IMR-90 (cell line): ENCODE data around the gene FARS2. TPM values are rescaled to one million over a fixed set of nuclear protein-coding genes. Genes with fewer than 3 reads are reported as not detected.

Experiments
- ATAC-seq: fragments of 200-7000 bp; cut with Tn5 transposase; 2 replicates; pipeline ENCODE4 v1.9.1; 2020; ENCODE audit warnings: low read depth, mild to moderate bottlenecking, moderate library complexity
- BruUV-seq: library from RNA; stranded (reverse); fragments of 400-500 nt; replicated peaks from 2 replicates; lab custom pipeline; 2021; lab: Mats Ljungman, UMichigan
- CTCF ChIA-PET: fragments of 300-600 bp; formaldehyde crosslinking; extraction: SDS; loops from one replicate; lab custom pipeline; 2021; ENCODE audit warnings: antibody characterized with exemption; lab: Yijun Ruan, JAX
- POLR2A ChIA-PET: fragments of 300-600 bp; sonication (Branson Sonifier 250); formaldehyde crosslinking; loops from one replicate; lab custom pipeline; 2022; ENCODE audit warnings: antibody characterized with exemption; ENCODE audit not compliant: unreplicated experiment; lab: Charles Lee
- DNase-seq: peaks from one replicate; pipeline ENCODE4 v3.0.0; 2013
- H2AFZ ChIP-seq: replicated peaks from 2 replicates; pipeline ENCODE3; 2013; ENCODE audit warnings: low read length, mild to moderate bottlenecking; ENCODE audit not compliant: poor library complexity
- H2AK5ac ChIP-seq: 2 replicates; pipeline ENCODE4 v1.6.1; 2013; ENCODE audit warnings: low read depth, low read length, inconsistent platforms
- H2AK9ac ChIP-seq: replicated peaks from 2 replicates; pipeline ENCODE3; 2013; ENCODE audit warnings: mild to moderate bottlenecking, low read depth, low read length, moderate library complexity; ENCODE audit not compliant: poor library complexity
- H2BK120ac ChIP-seq: 2 replicates; pipeline ENCODE4 v1.6.1; 2013; ENCODE audit warnings: low read depth, low read length, inconsistent platforms
- H2BK15ac ChIP-seq: 3 replicates; pipeline ENCODE4 v1.6.1; 2013; ENCODE audit warnings: low read depth, low read length, inconsistent platforms
- H2BK20ac ChIP-seq: 2 replicates; pipeline ENCODE4 v1.6.1; 2013; ENCODE audit warnings: low read depth, mild to moderate bottlenecking, inconsistent platforms, low read length, moderate library complexity
- H2BK5ac ChIP-seq: 2 replicates; pipeline ENCODE4 v1.6.1; 2013; ENCODE audit warnings: mild to moderate bottlenecking, low read depth, low read length, inconsistent platforms; ENCODE audit not compliant: poor library complexity, severe bottlenecking
- H3K14ac ChIP-seq: replicated peaks from 2 replicates; pipeline ENCODE4 v1.6.1; 2013; ENCODE audit warnings: low read depth, low read length, inconsistent platforms
- H3K18ac ChIP-seq: 2 replicates; pipeline ENCODE4 v1.6.1; 2013; ENCODE audit warnings: low read depth, low read length, control low read depth
- H3K23ac ChIP-seq: 2 replicates; pipeline ENCODE4 v1.6.1; 2013; ENCODE audit warnings: low read depth, low read length, inconsistent platforms
- H3K27ac ChIP-seq: 2 replicates; pipeline ENCODE4 v1.5.1; 2013; ENCODE audit warnings: mild to moderate bottlenecking, control low read depth, low read length; ENCODE audit not compliant: insufficient read depth
- H3K27me3 ChIP-seq: 2 replicates; pipeline ENCODE4 v1.6.1; 2013; ENCODE audit warnings: low read length; ENCODE audit not compliant: control insufficient read depth, insufficient read depth
- H3K36me3 ChIP-seq: 2 replicates; pipeline ENCODE4 v1.6.1; 2013; ENCODE audit warnings: low read length, mixed read lengths; ENCODE audit not compliant: control insufficient read depth, insufficient read depth
- H3K4ac ChIP-seq: 2 replicates; pipeline ENCODE4 v1.6.1; 2013; ENCODE audit warnings: low read depth, low read length, inconsistent platforms
- H3K4me1 ChIP-seq: 2 replicates; pipeline ENCODE4 v1.6.1; 2013; ENCODE audit warnings: low read length, mixed read lengths; ENCODE audit not compliant: control insufficient read depth, insufficient read depth
- H3K4me2 ChIP-seq: 2 replicates; pipeline ENCODE4 v1.6.1; 2013; ENCODE audit warnings: low read depth, mild to moderate bottlenecking, control low read depth, low read length, moderate library complexity
- H3K4me3 ChIP-seq: 2 replicates; pipeline ENCODE4 v1.5.1; 2013; ENCODE audit warnings: low read depth, mild to moderate bottlenecking, control low read depth, low read length, moderate library complexity; ENCODE audit not compliant: insufficient read depth
- H3K56ac ChIP-seq: 2 replicates; pipeline ENCODE4 v1.6.1; 2013; ENCODE audit warnings: low read length, inconsistent platforms; ENCODE audit not compliant: insufficient read depth; ENCODE audit errors: extremely low read depth
- H3K79me1 ChIP-seq, 2 experiments: 2 replicates each; pipeline ENCODE4 v1.6.1; 2013; ENCODE audit warnings: low read length in 2 of 2, inconsistent platforms in 1 of 2, low read depth in 1 of 2
- H3K9ac ChIP-seq: 2 replicates; pipeline ENCODE4 v1.6.1; 2013; ENCODE audit warnings: low read depth, low read length, control low read depth
- H3K9me1 ChIP-seq: 2 replicates; pipeline ENCODE4 v1.6.1; 2013; ENCODE audit warnings: low read length, inconsistent platforms; ENCODE audit not compliant: insufficient read depth
- H3K9me3 ChIP-seq: 2 replicates; pipeline ENCODE4 v1.6.1; 2013; ENCODE audit warnings: low read length; ENCODE audit not compliant: control insufficient read depth, insufficient read depth
- H4K20me1 ChIP-seq: 2 replicates; pipeline ENCODE4 v1.6.1; 2013; ENCODE audit warnings: low read length, inconsistent platforms; ENCODE audit not compliant: insufficient read depth
- H4K5ac ChIP-seq: 2 replicates; pipeline ENCODE4 v1.6.1; 2013; ENCODE audit warnings: mild to moderate bottlenecking, low read depth, low read length, control low read depth
- H4K8ac ChIP-seq, 2 experiments: 2 replicates each; pipeline ENCODE4 v1.6.1; 2013; ENCODE audit warnings: low read depth in 2 of 2, low read length in 2 of 2, control low read depth in 1 of 2, inconsistent platforms in 1 of 2
- H4K91ac ChIP-seq: 2 replicates; pipeline ENCODE4 v1.6.1; 2013; ENCODE audit warnings: low read depth, low read length, inconsistent platforms; ENCODE audit not compliant: insufficient read depth
- BHLHE40 ChIP-seq: fragments of 150-350 bp; IDR thresholded peaks from 2 replicates; pipeline ENCODE4 v1.6.1; 2016; ENCODE audit warnings: mild to moderate bottlenecking, low read depth, low read length
- CEBPB ChIP-seq: IDR thresholded peaks from 2 replicates; pipeline ENCODE4 v1.6.1; 2012; ENCODE audit warnings: low read depth, low read length, improper control_type of control experiment
- CHD1 ChIP-seq: IDR thresholded peaks from 2 replicates; pipeline ENCODE4 v1.6.1; 2012; ENCODE audit warnings: low read depth, low read length, improper control_type of control experiment
- FOS ChIP-seq: fragments of 150-350 bp; IDR thresholded peaks from 2 replicates; pipeline ENCODE4 v1.6.1; 2016; ENCODE audit warnings: low read depth, low read length
- MAFK ChIP-seq: IDR thresholded peaks from 2 replicates; pipeline ENCODE4 v1.6.1; 2012; ENCODE audit warnings: low read depth, low read length, improper control_type of control experiment
- MAZ ChIP-seq: IDR thresholded peaks from 2 replicates; pipeline ENCODE4 v1.6.1; 2012; ENCODE audit warnings: low read depth, mild to moderate bottlenecking, low read length, improper control_type of control experiment, moderate library complexity, borderline replicate concordance
- MXI1 ChIP-seq: IDR thresholded peaks from 2 replicates; pipeline ENCODE4 v1.6.1; 2012; ENCODE audit warnings: low read depth, mild to moderate bottlenecking, low read length, moderate library complexity, borderline replicate concordance
- NFE2L2 ChIP-seq: fragments of 150-350 bp; IDR thresholded peaks from 2 replicates; pipeline ENCODE4 v1.6.1; 2016; ENCODE audit warnings: low read depth, mild to moderate bottlenecking, low read length
- POLR2A ChIP-seq: IDR thresholded peaks from 2 replicates; pipeline ENCODE4 v1.6.1; 2012; ENCODE audit warnings: mild to moderate bottlenecking, low read depth, low read length
- RAD21 ChIP-seq: IDR thresholded peaks from 2 replicates; pipeline ENCODE4 v1.6.1; 2012; ENCODE audit warnings: low read length, improper control_type of control experiment
- RCOR1 ChIP-seq: IDR thresholded peaks from 2 replicates; pipeline ENCODE4 v1.6.1; 2012; ENCODE audit warnings: mild to moderate bottlenecking, low read length, improper control_type of control experiment; ENCODE audit not compliant: insufficient replicate concordance
- RFX5 ChIP-seq: IDR thresholded peaks from 2 replicates; pipeline ENCODE4 v1.8.0; 2012; ENCODE audit warnings: low read depth, mild to moderate bottlenecking, low read length, moderate library complexity
- SMC3 ChIP-seq: fragments of 150-350 bp; IDR thresholded peaks from 2 replicates; pipeline ENCODE4 v1.6.1; 2016; ENCODE audit warnings: low read depth, mild to moderate bottlenecking, antibody characterized with exemption, low read length, moderate library complexity
- WGBS, 2 experiments: methylation state at CpG; one replicate each; pipeline versions ENCODE4 v1.1.5 to v1.1.7; 2013; ENCODE audit warnings: missing lambda C conversion rate in 2 of 2; ENCODE audit not compliant: insufficient read length in 1 of 2; ENCODE audit errors: extremely low coverage in 2 of 2; 5-methylcytosine and 5-hydroxymethylcytosine counted together
- dilution Hi-C: fragments of 300-500 bp; cut with HindIII; formaldehyde crosslinking; loops from one replicate; pipeline ENCODE4 v1.14.3; 2018; ENCODE audit warnings: low sequenced_read_pairs; ENCODE audit not compliant: unreplicated experiment
- in situ Hi-C: fragments of 300-500 bp; cut with MboI; formaldehyde crosslinking; loops from 3 replicates; pipeline ENCODE4 v1.14.3; 2019; ENCODE audit warnings: low sequenced_read_pairs, inconsistent platforms, mixed read lengths
- intact Hi-C: fragments of 100-400 bp; cut with micrococcal nuclease; formaldehyde crosslinking; loops from 2 replicates; pipeline ENCODE4 v1.10.0; 2022
- polyA plus RNA-seq, 3 experiments: library from polyadenylated mRNA; depleted of rRNA; stranded (reverse); fragments of >200 nt; gene quantifications; 2 replicates each; pipeline ENCODE4 v1.2.3, GENCODE V29; 2012; ENCODE audit warnings: low replicate concordance in 1 of 3
- total RNA-seq: library from RNA; depleted of rRNA; stranded (reverse); fragments of >200 nt; gene quantifications from 2 replicates; pipeline ENCODE4 v1.2.3, GENCODE V29; 2012
- TF ChIP-seq, protein P1 (sequence below): conservative IDR thresholded peaks from 2 replicates; pipeline ENCODE4 v1.5.1; 2012; ENCODE audit warnings: mild to moderate bottlenecking, low read depth, low read length, improper control_type of control experiment
- TF ChIP-seq, protein P2 (sequence below): fragments of 150-350 bp; IDR thresholded peaks from 2 replicates; pipeline ENCODE4 v1.6.1; 2017; ENCODE audit warnings: mild to moderate bottlenecking, antibody characterized with exemption, low read length, low read depth
- TF ChIP-seq, protein P3 (sequence below): fragments of 150-350 bp; IDR thresholded peaks from 2 replicates; pipeline ENCODE4 v1.6.1; 2016; ENCODE audit warnings: low read depth, mild to moderate bottlenecking, low read length, moderate library complexity, borderline replicate concordance

FARS2 gene
- total and polyA plus RNA-seq, 2 of the 4 experiments (the other 2 are of a cell fraction): 12.1 to 28.9 TPM

DNA sequence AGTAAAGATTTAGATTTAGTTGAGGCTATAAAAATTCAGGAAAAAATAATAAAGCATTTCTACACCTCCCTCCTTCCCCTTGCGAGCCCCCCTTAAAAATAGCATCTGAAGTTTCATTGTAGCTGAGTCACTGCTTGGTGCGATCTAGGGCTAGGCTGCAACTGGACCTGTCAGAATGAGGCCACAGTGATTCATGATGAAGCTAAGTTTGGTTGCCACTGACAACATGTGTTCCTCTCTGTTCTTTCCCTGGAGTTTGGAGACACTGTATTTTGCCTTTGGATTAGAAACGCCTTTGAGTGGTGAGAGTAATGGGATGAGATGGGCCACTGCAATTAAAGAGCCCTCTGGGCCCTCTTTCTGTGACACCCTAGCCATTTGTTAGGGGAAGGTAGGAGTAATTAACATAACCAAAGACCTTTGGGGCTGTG is 411.3 kb downstream of the FARS2 start:
- Histone ChIP-seq H3K27me3 (no peaks in the 10 kb centered on the region), H3K14ac (peak overlapping the region; percentile 44; the same call in 1 of the 2 replicates), H3K27ac (no peak overlapping the region), H3K4ac (no peak overlapping the region), H3K9me1 (peaks cover 11% of the 10 kb centered on the region), H3K4me3 (no peak overlapping the region), H4K8ac (no peak overlapping the region), H2AFZ (no peak overlapping the region), H2BK120ac (no peak overlapping the region; the same call in 1 of the 2 replicates), H3K36me3 (no peaks in the 10 kb centered on the region), H3K4me1 (peaks cover 22% of the 10 kb centered on the region), H3K9me3 (no peaks in the 10 kb centered on the region), H4K20me1 (no peaks in the 10 kb centered on the region), H3K4me2 (no peak overlapping the region), H3K9ac (no peak overlapping the region), H3K56ac (no peak overlapping the region), H4K91ac (no peak overlapping the region), H2AK5ac (no peak overlapping the region), H2AK9ac (no peak overlapping the region), H3K18ac (no peak overlapping the region), H2BK20ac (no peak overlapping the region), H4K5ac (no peak overlapping the region), H2BK15ac (no peak overlapping the region), H3K79me1 (peaks cover 0 to 7% of the 10 kb centered on the region in 2 experiments; a peak in 1 of 4 replicates), H3K23ac (no peak overlapping the region), H2BK5ac (no peak overlapping the region)
- dilution Hi-C loops (no loop called here), in situ Hi-C loops (no loop called here), intact Hi-C loops (no loop called here)
- no TSS peak for BruUV-seq
- WGBS, 2 experiments: no CpG with 5 or more reads among the region's 3 CpGs
- ChIA-PET CTCF (interaction anchor here (0.6 kb wide), 1 partner anchor 63 kb away, joined by 3 read pairs; no protein-coding TSS in a partner anchor), POLR2A (no interaction called here)
- ATAC-seq (peak; percentile 89), DNase-seq (peak; percentile 90)
- 0 out of 2 replicates have a peak, but pooled peaks have one; percentile 14 for TF ChIP-seq MAFK
- no peak for TF ChIP-seq POLR2A
- TF ChIP-seq SMC3: no peak
- no peak for TF ChIP-seq RAD21
- TF ChIP-seq FOS: peak; percentile 78
- TF ChIP-seq NFE2L2: peak; percentile 87
- TF ChIP-seq, protein P1, sequence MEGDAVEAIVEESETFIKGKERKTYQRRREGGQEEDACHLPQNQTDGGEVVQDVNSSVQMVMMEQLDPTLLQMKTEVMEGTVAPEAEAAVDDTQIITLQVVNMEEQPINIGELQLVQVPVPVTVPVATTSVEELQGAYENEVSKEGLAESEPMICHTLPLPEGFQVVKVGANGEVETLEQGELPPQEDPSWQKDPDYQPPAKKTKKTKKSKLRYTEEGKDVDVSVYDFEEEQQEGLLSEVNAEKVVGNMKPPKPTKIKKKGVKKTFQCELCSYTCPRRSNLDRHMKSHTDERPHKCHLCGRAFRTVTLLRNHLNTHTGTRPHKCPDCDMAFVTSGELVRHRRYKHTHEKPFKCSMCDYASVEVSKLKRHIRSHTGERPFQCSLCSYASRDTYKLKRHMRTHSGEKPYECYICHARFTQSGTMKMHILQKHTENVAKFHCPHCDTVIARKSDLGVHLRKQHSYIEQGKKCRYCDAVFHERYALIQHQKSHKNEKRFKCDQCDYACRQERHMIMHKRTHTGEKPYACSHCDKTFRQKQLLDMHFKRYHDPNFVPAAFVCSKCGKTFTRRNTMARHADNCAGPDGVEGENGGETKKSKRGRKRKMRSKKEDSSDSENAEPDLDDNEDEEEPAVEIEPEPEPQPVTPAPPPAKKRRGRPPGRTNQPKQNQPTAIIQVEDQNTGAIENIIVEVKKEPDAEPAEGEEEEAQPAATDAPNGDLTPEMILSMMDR: no peak
- 0 out of 2 replicates have a peak, but pooled peaks have one; percentile 26 for TF ChIP-seq MXI1
- peak; percentile 58 for TF ChIP-seq CEBPB
- no peak for TF ChIP-seq MAZ
- no peak for TF ChIP-seq CHD1
- TF ChIP-seq RCOR1: no peak
- TF ChIP-seq, protein P2, sequence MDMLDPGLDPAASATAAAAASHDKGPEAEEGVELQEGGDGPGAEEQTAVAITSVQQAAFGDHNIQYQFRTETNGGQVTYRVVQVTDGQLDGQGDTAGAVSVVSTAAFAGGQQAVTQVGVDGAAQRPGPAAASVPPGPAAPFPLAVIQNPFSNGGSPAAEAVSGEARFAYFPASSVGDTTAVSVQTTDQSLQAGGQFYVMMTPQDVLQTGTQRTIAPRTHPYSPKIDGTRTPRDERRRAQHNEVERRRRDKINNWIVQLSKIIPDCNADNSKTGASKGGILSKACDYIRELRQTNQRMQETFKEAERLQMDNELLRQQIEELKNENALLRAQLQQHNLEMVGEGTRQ: no peak
- TF ChIP-seq, protein P3, sequence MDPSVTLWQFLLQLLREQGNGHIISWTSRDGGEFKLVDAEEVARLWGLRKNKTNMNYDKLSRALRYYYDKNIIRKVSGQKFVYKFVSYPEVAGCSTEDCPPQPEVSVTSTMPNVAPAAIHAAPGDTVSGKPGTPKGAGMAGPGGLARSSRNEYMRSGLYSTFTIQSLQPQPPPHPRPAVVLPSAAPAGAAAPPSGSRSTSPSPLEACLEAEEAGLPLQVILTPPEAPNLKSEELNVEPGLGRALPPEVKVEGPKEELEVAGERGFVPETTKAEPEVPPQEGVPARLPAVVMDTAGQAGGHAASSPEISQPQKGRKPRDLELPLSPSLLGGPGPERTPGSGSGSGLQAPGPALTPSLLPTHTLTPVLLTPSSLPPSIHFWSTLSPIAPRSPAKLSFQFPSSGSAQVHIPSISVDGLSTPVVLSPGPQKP: no peak
- no peak for TF ChIP-seq BHLHE40
- TF ChIP-seq RFX5: no peak
